AG09309 (cell line): ENCODE measurements around the gene GPR153.

ENCODE experiments used
- DNase-seq: peaks from one replicate; pipeline ENCODE4 v3.0.0-alpha.2; 2010; ENCODE audit warnings: low read depth
- H3K4me3 ChIP-seq: 2 replicates; pipeline ENCODE4 v1.5.1; 2011; ENCODE audit warnings: mild to moderate bottlenecking, low read depth, low read length, moderate library complexity; ENCODE audit not compliant: control insufficient read depth
- TF ChIP-seq, protein P1 (sequence below): IDR thresholded peaks from 2 replicates; pipeline ENCODE4 v1.5.1; 2011; ENCODE audit warnings: mild to moderate bottlenecking, low read depth, low read length, inconsistent platforms; ENCODE audit not compliant: insufficient read depth, control insufficient read depth; ENCODE audit errors: missing control alignments

The GPR153 gene

DNA sequence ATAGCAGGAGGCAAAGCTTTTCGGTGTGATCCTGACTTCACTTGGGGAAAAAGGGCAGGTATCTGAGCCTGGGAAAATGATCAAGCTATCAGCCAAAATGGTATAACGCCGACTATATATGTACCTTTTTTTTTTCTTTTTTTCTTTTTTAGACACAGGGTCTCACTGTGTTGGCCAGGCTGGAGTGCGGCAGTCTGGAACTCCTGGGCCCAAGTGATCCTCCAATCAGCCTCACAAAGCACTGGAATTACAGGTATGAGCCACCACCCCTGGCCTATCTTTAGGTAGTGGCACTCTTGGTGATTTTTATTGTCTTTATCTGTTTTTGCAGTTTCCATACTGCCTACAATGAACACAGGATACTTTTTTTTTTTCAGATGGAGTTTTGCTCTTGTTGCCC lies 23.8 kb downstream of the GPR153 start:
- TF ChIP-seq, protein P1, sequence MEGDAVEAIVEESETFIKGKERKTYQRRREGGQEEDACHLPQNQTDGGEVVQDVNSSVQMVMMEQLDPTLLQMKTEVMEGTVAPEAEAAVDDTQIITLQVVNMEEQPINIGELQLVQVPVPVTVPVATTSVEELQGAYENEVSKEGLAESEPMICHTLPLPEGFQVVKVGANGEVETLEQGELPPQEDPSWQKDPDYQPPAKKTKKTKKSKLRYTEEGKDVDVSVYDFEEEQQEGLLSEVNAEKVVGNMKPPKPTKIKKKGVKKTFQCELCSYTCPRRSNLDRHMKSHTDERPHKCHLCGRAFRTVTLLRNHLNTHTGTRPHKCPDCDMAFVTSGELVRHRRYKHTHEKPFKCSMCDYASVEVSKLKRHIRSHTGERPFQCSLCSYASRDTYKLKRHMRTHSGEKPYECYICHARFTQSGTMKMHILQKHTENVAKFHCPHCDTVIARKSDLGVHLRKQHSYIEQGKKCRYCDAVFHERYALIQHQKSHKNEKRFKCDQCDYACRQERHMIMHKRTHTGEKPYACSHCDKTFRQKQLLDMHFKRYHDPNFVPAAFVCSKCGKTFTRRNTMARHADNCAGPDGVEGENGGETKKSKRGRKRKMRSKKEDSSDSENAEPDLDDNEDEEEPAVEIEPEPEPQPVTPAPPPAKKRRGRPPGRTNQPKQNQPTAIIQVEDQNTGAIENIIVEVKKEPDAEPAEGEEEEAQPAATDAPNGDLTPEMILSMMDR = no peak
- no peak for DNase-seq
- no peak overlapping the region for H3K4me3 ChIP-seq

DNA sequence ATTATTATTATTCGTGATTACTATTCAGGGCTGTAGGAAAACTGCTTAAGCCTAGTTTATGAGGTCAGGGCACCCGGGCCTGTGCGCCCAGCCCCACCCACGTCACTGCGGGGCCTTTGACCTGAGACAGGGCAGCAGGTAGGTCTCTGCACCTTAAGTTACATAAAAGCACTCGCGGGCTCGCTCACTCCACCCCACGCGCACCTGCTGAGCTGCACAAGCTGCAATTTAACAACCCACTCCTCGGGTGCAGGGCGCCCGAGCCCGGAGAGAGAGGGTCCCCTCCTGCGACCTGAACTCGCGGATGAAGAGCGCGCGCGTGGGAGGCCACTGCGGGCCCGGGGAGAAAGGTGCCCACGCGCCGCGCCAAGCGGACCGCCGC lies 25.6 kb downstream of the GPR153 start:
- TF ChIP-seq, protein P1 = no peak
- DNase-seq = no peak
- H3K4me3 ChIP-seq = peak overlapping the region; percentile 87

DNA sequence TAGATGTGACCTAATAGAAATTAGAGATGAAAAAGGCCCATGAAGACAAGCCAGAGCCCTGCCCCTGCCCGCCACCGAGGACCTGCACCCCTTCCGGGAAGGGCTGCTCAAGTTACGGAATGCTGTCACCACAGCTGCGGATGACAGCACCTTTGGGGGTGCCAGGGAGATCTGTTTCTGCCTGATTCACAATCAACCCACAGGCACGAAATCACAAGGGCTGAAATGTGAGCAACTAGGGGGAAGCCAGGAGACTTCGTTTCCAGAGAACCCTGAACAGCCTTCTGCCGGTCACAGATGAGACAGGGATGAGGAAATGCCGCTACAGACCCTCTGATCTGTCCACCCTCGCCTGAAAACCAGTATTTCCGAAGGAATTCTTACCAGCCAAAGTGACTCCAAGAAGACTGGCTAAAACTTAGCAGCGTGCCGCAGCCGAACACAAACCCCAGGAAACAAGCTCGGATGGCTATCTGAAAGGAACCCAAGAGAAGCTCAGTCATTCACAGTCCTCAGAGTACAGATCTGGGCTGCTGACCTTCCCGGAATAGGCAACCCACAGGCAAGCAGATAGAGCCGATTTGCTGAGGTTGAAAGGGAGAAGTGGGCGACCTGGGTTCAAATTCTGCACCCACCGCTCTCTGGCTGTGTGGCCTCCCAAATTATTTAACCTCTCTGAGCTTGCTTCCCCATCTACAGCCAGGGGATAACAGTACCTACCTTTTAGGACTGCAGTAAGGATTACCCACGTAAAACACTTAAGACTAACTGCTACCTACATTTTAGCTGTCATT lies 26.2 kb downstream of the GPR153 start:
- TF ChIP-seq, protein P1 = no peak
- no peak for DNase-seq
- H3K4me3 ChIP-seq = peak overlapping the region; percentile 87

DNA sequence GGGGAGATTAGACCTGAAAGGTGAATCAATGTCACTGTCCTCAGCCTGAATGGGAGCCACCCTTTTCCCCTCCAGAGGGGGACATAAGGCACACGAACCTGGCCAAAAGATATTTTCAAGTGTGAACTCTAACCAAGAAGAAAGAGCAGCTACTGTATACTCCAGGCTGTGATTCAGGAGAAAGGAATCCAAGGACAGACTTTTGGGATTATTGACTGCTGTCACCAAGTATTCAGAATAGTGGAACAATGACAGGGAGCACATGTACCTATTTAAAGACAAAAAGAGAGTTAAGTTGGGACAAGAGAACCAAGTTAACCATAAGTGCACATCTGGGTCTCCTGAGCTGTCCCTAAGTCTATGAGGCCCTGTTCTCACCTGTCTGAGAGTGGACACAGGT lies 27.5 kb downstream of the GPR153 start:
- no peak for DNase-seq
- TF ChIP-seq, protein P1 = no peak
- H3K4me3 ChIP-seq = no peak overlapping the region

DNA sequence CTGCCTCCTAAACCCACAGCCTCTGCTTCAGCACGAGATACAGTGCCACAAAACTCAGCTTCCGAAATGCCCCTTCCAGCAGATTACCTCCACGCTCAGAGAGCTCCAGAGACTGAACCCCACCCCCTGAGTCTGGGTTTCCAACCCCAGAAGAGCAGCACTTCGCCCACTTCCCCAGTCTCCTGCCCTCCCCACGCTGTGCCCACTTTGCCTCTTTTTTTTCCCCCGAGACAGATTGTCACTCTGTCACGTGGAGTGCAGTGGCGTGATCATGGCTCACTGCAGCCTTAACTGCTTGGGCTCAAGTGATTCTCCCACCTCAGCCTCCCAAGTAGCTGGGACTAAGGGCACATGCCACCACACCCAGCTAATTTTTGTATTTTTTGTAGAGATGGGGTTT lies 35.2 kb downstream of the GPR153 start:
- no peak overlapping the region for H3K4me3 ChIP-seq
- TF ChIP-seq, protein P1 = no peak
- no peak for DNase-seq

DNA sequence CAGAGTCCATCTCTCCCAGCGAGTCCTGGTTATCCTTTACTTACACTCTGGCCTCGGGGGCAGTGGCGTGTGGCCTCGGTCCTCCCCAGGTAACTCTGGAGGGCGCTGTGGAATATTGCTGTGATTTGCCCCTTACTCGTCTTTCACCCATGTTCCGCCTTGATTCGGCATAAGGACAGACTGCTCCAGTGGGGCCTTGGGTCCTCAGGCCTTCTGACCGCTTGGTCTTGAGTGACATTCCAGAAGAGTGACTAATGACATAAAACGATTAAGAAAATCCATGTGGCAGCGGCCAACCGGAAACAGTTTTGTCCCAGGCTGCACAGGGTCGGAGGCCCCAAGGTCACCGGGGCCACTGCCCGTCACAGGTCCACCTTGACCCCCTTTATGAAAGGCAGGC lies 36.2 kb downstream of the GPR153 start:
- H3K4me3 ChIP-seq = no peak overlapping the region
- TF ChIP-seq, protein P1 = no peak
- no peak for DNase-seq
